Pons (tissue), 1 donor: ENCODE measurements around the gene COG5.
A peak's percentile ranks its signal among the peaks of the same experiment; 100 is the strongest.

ENCODE experiments used
- DNase-seq: peaks from one replicate; pipeline ENCODE4 v3.0.0-alpha.2; 2016; ENCODE audit warnings: low spot score

COG5 gene

DNA sequence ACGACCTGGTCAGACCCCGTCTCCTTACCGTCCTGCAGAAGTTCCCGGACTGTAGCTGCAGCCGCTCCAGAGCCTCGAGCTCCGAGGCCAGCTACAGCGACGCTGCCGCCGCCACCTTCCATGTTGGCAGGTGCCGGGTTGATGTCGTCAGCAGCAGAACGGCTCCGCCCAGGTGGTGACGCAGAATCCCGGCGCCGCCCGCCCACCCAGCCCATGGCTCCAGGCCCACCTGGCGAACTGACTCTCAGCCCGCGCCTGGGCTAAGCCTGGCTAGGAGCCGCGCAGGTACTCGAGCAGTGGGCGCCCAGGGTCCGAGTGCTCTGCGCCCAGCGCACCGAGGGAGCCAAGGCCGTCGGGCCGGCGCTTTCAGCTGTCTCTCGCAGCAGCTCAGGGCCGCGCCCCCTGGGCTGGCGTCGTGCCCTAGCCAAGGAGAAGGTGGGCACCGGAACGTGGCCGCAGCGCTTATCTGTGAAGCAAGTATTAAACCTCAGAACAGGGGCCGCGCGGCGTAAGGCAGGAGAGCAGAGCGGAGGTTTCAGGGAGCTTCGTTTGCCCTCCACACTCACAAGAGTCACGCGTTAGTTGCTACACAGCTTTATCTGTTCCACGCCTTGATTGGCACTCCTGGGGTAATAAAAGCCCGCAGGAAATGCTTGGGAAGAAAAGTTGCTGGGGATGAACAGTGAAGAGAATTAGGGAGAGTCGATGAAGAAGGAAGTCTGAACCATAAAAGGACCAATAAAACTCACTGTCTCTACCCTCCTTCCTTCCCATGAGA, at the start of gene COG5, which contains the start of gene DUS4L:
Gene COG5, minus strand, starts transcription at position 146 of the 778 bp plus-strand sequence. Its CDS starts 24 bp downstream, at position 122.
Gene DUS4L, plus strand, starts transcription at position 197 of the 778 bp plus-strand sequence. CDS start 3,100 bp downstream, outside the sequence.
- DNase-seq = peak; percentile 60

DNA sequence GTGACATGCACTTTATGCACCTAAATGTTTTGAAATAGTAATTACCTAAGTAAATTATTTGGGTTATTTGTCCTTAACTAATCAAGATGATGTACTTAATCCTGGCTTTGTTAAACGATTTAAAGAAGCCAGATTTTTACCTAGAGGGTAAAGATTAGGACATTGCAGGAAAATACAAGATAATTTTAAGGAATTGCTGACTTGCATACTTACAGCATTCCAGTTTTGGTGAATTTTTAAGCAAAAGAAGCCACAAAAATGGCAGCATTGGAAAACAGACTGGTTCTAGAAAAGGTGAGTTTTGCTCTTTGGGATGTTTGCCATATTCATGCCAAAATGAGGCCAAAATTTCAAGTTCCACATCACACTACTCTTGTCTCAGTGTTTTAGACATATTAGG, 49.7 kb upstream of the COG5 start:
- DNase-seq = no peak

DNA sequence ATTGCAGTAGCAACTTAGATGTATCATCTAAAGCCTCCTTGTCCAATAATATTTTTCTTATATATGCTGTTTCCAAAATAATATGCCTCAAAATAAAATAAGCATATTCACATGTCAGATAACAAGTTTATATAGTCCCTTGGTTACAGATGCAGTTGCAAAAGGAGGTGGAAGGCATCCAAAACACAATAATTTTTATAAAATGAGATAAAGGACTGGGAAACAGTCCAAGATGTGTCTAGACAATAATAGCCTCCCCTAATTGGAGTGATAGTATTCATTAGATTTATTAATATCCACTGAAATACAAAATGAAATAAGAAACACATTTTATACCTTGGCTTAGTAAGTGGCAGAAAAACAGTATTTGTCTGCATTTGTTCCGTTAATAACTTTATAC, 46.6 kb upstream of the COG5 start:
- no peak for DNase-seq

DNA sequence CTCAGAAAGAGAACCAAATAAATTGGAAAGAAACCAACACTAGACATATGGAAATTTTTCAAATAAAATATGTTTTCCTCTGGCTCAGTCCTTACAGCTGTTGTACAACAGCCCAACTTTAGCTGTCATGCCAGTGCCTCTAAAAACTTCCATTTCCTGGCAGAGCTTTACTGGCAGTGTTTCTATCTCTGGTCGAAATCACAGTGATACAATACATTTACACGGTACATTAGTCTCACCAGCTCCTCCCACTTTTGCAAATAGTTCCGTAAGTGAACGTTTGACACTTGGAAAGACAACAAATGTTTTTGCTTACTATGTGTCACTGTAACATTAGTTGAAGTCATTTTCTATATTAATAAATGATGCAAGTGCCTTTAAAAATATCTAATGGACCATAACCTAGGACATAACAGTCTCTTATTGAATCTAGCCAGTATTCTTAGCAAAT, 46.1 kb upstream of the COG5 start:
- DNase-seq = no peak

DNA sequence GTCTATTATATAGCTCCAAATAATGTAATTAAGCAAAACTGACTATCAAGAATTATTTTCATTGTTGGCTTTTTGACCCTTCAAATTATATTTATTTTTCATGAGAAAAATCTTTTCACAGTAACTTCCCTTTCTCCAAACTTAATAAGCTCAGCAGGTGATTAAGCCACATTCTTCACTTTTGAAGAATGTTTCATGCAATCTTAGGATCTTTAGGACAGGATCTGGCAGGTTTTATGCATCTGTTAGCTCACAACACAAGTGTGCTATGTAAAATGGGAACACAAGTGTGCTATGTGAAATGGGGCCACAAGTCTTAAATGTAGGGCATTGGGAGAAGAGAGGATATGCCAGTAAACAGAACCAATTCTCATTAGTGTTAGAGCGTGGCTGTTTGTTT, 42.6 kb upstream of the COG5 start:
- DNase-seq = no peak

DNA sequence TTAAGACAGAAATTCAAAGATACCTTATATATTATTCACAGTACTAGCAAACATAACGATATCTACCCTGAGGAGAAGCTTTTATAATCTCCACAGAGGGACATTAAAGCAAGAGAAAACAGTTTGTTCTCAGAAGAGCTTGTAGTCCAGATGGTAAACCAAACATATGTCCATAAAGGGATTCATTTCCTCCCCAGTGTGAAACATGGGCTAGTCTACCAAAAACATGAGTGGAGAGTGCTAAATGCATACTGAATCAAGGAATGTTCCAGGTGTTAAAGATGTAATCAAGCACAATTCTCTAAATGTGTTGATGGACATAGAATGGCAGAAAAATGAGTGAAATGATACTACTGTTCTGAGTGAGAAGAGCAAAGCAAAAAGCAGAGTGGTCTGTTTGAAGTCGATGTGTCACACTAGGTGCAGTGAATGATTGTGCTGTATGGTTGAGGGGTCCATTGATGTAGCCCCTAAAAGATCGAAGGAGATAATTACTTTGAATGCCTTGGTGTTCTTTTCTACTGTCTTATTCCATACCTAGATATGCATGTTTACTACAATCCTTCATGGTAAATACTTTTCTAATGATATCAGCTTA, 41.6 kb upstream of the COG5 start:
- DNase-seq = no peak

DNA sequence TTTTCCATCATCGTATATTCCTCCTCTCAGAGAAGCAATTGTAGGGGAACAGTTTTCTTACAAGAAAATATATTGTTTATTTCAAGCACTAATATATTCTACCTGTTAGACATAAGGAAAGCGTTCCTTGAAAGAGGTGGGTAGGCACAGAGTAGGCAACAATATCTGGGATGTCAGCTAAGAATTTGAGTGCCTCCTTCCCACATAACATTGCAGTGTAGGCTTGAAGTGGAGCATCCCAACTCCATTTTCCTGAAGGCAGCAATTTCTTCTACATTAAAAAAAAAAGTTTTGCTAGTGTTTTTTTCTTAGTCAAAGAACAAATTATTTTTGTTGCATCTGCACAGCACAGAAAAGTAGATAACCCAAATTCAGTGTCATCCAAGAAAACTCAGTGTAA, 37.1 kb upstream of the COG5 start:
- DNase-seq = no peak

DNA sequence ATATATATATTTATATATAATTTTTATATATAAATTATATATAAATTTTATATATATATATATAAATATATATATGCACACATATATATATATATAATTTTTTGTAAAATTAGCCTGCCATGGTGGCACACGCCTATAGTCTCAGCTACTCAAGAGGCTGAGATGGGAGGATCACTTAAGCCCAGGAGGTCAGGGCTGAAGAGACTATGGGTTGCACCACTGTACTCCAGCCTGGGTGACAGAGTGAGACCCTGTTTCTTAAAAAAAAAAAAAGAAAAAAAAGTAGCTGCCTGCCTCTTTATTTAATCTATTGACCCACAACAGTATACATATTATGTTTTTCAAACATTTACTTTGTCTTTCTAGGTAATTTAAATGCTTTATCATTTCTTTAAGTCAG, 35.5 kb upstream of the COG5 start:
- DNase-seq = no peak

DNA sequence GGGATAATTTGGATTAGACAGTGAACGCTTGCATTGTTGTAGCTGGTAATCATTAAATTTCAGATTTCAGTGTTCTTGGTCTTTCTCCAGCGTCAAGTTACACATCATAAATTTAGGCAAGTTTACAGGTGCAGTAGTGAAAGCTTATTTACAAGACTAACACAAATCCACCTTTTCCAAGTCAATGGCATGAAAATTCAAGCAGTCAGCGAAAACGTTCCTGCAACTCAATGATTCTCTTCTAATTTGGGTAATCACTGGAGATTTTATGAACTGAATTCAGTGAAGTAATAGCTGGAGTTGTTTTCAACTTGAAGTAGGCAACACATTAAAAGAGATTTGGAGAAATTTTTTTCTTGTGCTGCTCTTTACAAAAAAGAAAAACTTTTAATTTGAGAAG, 34.2 kb upstream of the COG5 start:
- DNase-seq = no peak

DNA sequence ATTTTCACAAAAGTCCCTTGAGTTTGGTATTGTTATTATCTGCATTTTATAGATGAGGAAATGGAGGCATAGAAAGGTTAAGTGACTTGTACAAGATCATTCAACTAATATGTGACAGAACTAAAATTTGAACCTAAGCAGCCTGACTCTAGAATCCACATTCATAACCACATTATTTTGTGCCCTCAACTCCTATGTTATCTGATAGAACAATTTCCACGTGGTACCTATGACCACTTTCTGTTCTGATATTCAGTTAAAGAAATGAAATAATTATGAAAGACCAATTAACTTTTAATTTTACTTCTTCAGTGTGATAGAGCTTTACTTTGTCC, 33.8 kb upstream of the COG5 start:
- no peak for DNase-seq

DNA sequence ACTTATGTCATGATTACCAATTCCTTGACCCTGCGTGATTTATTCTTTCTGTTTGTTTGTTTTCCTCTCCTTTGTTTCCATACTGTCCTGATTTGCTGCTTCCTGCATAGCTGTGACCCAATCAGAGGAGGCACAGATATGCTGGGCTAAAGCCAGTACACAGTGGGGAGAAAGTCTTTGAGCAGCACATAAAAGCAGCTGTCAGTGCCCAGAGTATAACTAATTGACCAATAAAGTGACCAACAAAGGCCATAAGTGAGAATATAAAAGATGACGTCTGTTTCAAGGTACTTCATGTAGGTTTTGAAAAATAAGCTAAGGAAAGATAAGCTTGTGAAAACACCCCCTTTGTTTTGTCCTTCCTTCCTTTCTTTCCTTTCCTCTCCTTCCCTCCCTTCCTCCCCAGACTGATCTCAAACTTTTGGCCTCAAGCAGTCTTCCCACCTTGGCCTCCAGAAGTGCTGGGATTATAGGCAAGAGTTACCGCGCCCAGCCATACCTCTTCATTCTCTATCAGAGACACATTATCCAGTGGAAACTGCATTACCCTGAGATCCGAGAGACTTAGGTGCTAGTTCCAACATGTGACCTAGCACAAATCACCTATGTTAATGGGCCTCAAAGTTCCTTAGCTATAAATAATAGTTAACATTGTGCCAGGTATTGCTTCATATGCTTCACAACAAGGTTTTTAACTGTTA, 33.3 kb upstream of the COG5 start:
- no peak for DNase-seq

DNA sequence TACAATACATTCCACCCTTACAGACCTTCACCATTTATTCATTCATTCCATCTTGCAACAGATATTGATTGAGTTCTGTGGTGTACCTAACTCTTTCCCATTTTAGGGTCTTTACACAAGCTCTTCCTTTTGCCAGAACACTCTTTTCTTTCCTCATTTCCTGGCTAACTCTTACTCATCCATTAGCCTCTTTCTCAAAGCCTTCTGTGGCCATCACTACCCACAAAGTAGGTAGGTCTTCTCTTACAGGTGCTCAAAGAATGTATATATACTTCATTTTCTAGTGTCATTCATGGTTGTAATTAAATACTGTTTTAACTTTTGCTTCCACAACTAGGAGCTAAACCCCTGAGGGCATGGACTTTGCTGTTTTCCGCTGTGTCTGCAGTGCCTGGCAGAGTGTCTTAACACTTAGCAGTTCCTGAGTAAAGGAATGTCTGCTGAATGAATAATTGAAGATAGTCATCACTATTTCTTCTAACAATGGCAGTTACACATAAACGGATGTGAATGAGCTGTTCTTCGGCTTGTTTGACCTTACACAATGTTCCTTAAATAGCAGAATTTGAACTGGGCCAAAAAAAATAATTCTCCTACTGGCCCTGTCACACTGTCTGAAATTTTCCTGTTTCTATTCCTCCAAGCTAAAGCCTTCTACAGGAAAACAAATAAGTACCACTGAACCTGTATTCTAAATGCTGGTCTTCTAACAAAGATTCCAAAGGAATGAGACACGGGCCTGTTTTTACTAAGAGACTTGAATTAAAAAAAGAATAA, 31.4 kb upstream of the COG5 start:
- DNase-seq = peak; percentile 47

DNA sequence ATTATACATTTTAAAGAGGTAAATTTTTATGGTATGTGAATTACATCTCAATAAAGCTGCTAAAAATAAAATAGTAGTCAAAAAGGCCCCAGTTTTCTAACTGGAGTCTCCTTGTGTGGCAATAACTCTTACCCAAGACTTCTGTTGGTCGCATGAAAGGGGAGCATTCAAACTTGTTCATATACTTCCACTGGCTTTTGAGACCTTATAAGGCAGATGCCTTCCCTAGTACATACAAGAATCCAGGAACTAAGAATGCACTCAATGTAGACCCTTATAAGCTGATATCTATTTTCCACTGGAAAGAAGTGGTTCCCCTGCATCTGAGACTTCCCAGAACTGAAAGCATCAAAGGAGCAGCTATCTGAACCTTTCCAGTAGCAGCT, 29.3 kb upstream of the COG5 start:
- DNase-seq = no peak

DNA sequence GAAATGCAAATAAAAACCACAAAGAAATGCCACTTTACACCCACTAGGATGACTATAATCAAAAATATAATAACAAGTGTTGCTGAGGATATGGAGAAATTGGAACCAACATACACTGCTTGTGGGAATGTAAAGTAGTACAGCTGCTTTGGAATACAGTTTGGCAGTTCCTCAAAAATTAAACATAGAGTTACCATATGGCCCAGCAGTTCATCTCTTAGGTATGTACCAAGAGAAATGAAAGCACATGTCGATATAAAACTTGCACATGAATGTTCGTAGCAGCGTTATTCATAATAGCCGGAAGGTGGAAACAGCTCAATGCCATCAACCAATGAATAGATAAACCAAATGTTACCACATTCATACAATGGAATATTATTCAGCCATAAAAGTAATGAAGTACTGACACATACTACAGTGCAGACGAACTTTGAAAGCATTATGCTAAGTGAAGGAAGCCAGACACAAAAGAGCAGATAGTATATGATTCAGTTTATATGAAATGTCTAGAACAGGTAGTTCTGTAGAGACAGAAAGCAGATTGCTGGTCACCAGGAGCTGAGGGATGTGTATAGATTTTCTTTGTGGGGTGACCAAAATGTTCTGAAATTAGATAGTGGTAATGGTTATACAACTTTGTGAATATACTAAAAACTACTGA, 28.8 kb upstream of the COG5 start:
- DNase-seq = no peak

DNA sequence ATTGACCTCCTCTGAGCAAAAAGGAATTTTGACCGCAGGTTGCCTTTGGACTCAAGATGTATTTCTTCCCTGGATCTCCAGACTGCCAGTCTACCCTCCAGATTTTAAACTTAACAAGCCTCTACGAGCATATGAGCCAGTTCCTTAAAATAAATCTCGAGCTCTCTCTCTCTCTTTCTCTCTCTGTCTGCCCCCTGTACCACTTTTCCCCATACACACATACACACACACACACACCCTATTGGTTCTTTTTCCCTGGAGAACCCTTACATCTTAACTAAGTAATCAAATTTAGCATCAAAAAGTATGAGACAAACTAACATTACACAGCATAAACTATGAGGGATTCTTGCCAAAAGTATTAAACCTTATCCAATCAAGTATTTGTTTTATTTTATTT, 27.7 kb upstream of the COG5 start:
- DNase-seq = no peak

DNA sequence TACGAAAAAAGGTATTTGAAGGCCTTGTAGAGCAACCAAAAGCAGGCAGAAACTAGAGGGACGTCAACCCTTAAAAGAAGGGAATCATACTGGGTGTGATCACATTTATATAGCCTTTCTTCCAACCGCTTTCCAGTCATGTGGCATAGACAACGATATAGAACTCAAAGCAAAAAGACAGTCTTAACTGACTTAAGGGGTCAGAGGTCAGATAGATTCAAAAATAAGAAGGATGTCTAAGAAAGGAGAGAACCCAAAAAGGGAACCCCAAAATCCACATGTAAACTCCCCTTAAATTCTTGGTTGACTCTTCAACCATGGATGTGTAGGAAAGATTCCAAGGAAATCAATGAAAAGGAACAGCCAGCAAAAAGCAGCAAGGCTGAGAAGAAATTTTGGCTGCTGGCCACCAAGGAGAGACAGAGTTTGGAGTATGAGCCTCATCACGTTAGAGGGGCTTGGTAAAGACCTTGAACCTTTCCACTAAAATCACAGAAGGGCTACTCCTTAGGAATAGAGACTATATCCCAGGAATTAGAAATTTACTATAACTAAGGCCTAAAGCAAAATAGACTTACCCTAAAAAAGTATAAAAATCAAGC, 24.9 kb upstream of the COG5 start:
- DNase-seq = no peak

DNA sequence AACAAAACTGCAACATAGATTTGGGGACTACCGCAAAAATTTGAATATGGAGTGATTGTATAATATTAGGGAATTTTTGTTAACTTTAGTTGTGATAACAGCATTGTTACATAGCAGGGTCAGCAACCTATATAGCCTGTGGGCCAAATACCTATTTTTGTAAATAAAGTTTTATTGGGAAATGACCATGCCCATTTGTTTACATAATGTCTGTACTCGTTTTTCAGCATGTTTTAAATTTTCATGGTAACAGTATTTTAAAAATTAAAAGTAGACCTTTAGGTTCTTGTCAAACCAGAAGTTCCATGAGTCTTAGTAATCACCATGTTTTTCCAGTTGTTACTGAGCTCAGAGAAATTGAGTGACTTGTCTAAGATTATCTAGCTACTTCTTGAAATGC, 21.0 kb upstream of the COG5 start:
- DNase-seq = no peak

DNA sequence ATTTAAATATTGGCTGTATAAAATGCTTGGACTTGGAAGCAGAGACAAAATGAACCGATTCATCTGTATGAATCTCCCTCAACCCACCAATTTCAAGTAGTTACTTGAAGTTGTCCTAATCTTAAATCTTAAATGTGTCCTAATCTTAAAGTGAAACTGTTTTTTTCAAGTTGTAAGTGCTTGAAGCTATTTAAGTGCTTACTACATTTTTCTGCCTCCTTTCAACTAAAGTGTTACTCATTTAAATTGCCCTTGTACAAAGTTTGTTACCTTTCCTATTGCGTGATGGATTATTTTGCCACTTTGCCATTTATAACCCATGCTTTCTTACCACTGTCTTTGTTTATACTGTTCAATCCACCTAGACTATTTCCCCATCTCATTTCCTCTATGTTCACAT, 19.2 kb upstream of the COG5 start:
- no peak for DNase-seq

DNA sequence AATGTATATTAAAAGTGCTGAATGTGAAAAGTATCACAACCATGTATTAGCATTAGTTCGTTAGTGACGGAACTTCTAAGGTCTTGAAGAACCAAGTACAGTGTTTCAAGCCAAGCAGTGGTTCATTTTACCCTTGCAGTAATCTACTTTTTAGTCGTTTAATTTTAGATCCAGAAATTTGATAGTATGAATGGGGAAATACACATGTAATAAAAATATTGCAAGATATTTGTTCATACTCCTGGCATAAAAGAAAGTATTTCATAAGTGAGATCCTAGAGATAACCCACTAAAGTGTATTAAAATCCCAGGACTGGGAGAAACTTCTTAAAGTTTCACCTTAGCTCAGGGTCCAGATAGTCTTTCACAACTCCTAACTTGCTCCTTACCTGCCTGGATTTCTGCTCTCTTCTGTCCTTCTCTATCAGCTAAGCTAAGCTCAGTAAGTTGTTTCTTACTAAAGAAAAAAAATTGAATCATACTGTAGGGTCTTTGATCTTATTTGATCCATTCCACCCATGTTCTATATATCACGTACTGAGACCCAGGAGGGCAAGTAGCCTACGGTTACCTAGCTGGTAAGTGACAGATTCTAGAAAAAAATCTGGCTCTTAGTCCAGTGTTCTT, 17.8 kb upstream of the COG5 start:
- no peak for DNase-seq

DNA sequence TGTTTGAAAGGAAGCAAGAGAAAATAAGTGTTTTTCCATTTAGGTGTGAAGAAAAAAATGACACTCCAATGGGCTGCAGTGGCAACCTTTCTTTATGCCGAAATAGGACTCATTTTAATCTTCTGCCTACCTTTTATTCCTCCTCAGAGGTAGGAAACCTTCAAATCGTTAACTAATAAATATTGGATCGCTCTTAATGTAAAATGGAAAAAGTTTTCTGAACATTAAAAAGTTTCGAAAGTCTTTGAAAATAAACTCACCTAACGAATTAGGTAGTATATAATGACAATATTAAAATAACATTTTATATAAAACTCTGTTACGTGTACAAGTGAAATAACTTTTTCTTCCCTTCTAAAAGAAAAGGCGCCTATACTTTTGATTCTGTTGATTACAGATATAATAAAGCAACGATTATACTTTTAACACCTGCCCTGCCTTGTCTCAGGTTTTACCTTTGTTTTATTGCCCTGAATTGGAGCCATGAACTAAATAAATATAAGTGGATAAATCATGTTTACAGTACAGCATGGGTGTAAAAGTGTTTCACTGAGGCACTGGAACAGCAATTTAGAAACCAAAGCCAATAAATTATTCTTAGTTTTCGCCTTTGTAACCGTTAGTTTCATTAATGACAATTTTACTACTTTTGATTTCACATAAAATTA, 17.1 kb upstream of the COG5 start:
- DNase-seq = no peak
